Epithelial cell of esophagus (primary cell): ENCODE measurements around the gene DIP2C.

Experiments used
- DNase-seq: peaks from one replicate; pipeline ENCODE4 v3.0.0; 2010; ENCODE audit warnings: low read depth
- H3K4me3 ChIP-seq: 2 replicates; pipeline ENCODE4 v1.5.1; 2011; ENCODE audit warnings: mild to moderate bottlenecking, low read length, control low read depth
- CTCF ChIP-seq: IDR thresholded peaks from 2 replicates; pipeline ENCODE4 v1.5.1; 2011; ENCODE audit warnings: low read depth, mild to moderate bottlenecking, low read length, control low read depth, inconsistent platforms; ENCODE audit not compliant: insufficient read depth; ENCODE audit errors: missing control alignments

DIP2C gene

GRCh38 chr10:392705-393037 lies 296.8 kb downstream of the DIP2C start:
- no peak for TF ChIP-seq CTCF
- DNase-seq, result no peak
- H3K4me3 ChIP-seq, result no peak overlapping the region

GRCh38 chr10:391847-392704 lies 297.4 kb downstream of the DIP2C start:
- H3K4me3 ChIP-seq, result no peak overlapping the region
- no peak for DNase-seq
- no peak for TF ChIP-seq CTCF

GRCh38 chr10:391305-391704 lies 298.2 kb downstream of the DIP2C start:
- TF ChIP-seq CTCF, result no peak
- no peak overlapping the region for H3K4me3 ChIP-seq
- DNase-seq, result no peak

- H3K4me3 ChIP-seq, result no peak overlapping the region
- no peak for DNase-seq
- no peak for TF ChIP-seq CTCF
Observed at GRCh38 chr10:390449-391100, 298.9 kb downstream of the DIP2C start.

- TF ChIP-seq CTCF, result no peak
- no peak overlapping the region for H3K4me3 ChIP-seq
- no peak for DNase-seq
Observed at GRCh38 chr10:389836-390448, 299.5 kb downstream of the DIP2C start.

GRCh38 chr10:389261-389790 lies 300.1 kb downstream of the DIP2C start:
- no peak for DNase-seq
- no peak for TF ChIP-seq CTCF
- no peak overlapping the region for H3K4me3 ChIP-seq
